Ishikawa (cell line): Measurements from ENCODE around the gene EVC2.

Source experiments
- MAX ChIP-seq: IDR thresholded peaks from 2 replicates; pipeline ENCODE4 v1.6.1; 2012
- USF1 ChIP-seq: IDR thresholded peaks from 2 replicates; pipeline ENCODE4 v1.6.1; 2012

GRCh38 chr4:5742968-5743367, 34.6 kb upstream of the EVC2 start:
- TF ChIP-seq USF1 (no peak), MAX (no peak)
